DND-41 (cell line): ENCODE measurements around the gene ORC4.

Experiments
- ATAC-seq: fragments of 200-7000 bp; cut with Tn5 transposase; 3 replicates; pipeline ENCODE4 v1.9.1; 2021; ENCODE audit warnings: low read depth; ENCODE audit not compliant: insufficient read depth
- DNase-seq: peaks from one replicate; pipeline ENCODE4 v3.0.0-alpha.2; 2020
- H2AFZ ChIP-seq: 2 replicates; pipeline ENCODE4 v1.6.0; 2012; ENCODE audit warnings: low read depth, low read length
- H3K27ac ChIP-seq: 2 replicates; pipeline ENCODE4 v1.5.1; 2012; ENCODE audit warnings: low read length, inconsistent platforms
- H3K27me3 ChIP-seq: fragments of 200-600 bp; sonication (generic); 2 replicates; pipeline ENCODE4 v1.6.0; 2012; ENCODE audit warnings: low read length, mild to moderate bottlenecking, inconsistent platforms; ENCODE audit not compliant: insufficient read depth, poor library complexity
- H3K36me3 ChIP-seq: 2 replicates; pipeline ENCODE4 v1.5.1; 2012; ENCODE audit warnings: low read length, inconsistent platforms; ENCODE audit not compliant: insufficient read depth
- H3K4me1 ChIP-seq: 2 replicates; pipeline ENCODE4 v1.5.1; 2012; ENCODE audit warnings: mild to moderate bottlenecking, low read length; ENCODE audit not compliant: insufficient read depth
- H3K4me2 ChIP-seq: 2 replicates; pipeline ENCODE4 v1.6.0; 2012; ENCODE audit warnings: mild to moderate bottlenecking, moderate library complexity, low read length, inconsistent platforms; ENCODE audit not compliant: insufficient read depth
- H3K4me3 ChIP-seq, 2 experiments: fragments of 200-600 bp in 1 of 2; shearing (Covaris generic) in 1 of 2; 2 replicates each; pipeline ENCODE4 v1.5.1; 2012 to 2016; ENCODE audit warnings: inconsistent platforms in 2 of 2, low read length in 2 of 2, mild to moderate bottlenecking in 2 of 2, low read depth in 1 of 2, moderate library complexity in 1 of 2
- H3K79me2 ChIP-seq: 2 replicates; pipeline ENCODE4 v1.6.0; 2012; ENCODE audit warnings: low read length, inconsistent platforms; ENCODE audit not compliant: insufficient read depth
- H3K9ac ChIP-seq: 2 replicates; pipeline ENCODE4 v1.6.0; 2012; ENCODE audit warnings: low read depth, mild to moderate bottlenecking, inconsistent platforms, low read length, moderate library complexity
- H3K9me3 ChIP-seq: 2 replicates; pipeline ENCODE4 v1.5.1; 2012; ENCODE audit warnings: low read length, moderate library complexity, mild to moderate bottlenecking, inconsistent platforms; ENCODE audit not compliant: insufficient read depth, severe bottlenecking
- H4K20me1 ChIP-seq: 2 replicates; pipeline ENCODE4 v1.6.0; 2012; ENCODE audit warnings: low read length; ENCODE audit not compliant: insufficient read depth
- CTCF ChIP-seq: IDR thresholded peaks from 2 replicates; pipeline ENCODE4 v1.5.1; 2012; ENCODE audit warnings: borderline replicate concordance, low read length, moderate library complexity, mild to moderate bottlenecking; ENCODE audit not compliant: poor library complexity, severe bottlenecking; ENCODE audit errors: extremely low read depth
- EZH2 ChIP-seq: IDR thresholded peaks from 3 replicates; pipeline ENCODE4 v1.6.1; 2012; ENCODE audit warnings: borderline replicate concordance, low read depth, mild to moderate bottlenecking, moderate library complexity, low read length, inconsistent platforms; ENCODE audit not compliant: severe bottlenecking

ORC4 gene

GRCh38 chr2:147886136-147886535 lies 134.4 kb downstream of the ORC4 start:
- no peak for TF ChIP-seq CTCF
- TF ChIP-seq EZH2 = no peak
- no peak for DNase-seq
- no peak overlapping the region for H3K4me3 ChIP-seq
- no peak overlapping the region for H3K9ac ChIP-seq
- H3K9me3 ChIP-seq = no peaks in the 10 kb centered on the region
- H3K4me2 ChIP-seq = no peak overlapping the region
- no peaks in the 10 kb centered on the region for H4K20me1 ChIP-seq
- no peaks in the 10 kb centered on the region for H3K36me3 ChIP-seq
- no peaks in the 10 kb centered on the region for H3K27me3 ChIP-seq
- no peaks in the 10 kb centered on the region for H3K4me1 ChIP-seq
- H3K27ac ChIP-seq = no peak overlapping the region
- H3K79me2 ChIP-seq = no peaks in the 10 kb centered on the region
- ATAC-seq = no peak
- no peak overlapping the region for H2AFZ ChIP-seq

- 0 out of 2 replicates have a peak overlapping the region, but pooled peaks have one; percentile 4 for H2AFZ ChIP-seq
- H3K4me3 ChIP-seq = no peak overlapping the region
- ATAC-seq = peak; percentile 44; the same call in 1 of the 3 replicates
- H3K4me1 ChIP-seq = no peaks in the 10 kb centered on the region
- H3K4me2 ChIP-seq = no peak overlapping the region
- no peaks in the 10 kb centered on the region for H3K79me2 ChIP-seq
- no peak overlapping the region for H3K27ac ChIP-seq
- H3K27me3 ChIP-seq = no peaks in the 10 kb centered on the region
- TF ChIP-seq EZH2 = no peak
- no peak for TF ChIP-seq CTCF
- DNase-seq = no peak
- H3K36me3 ChIP-seq = no peaks in the 10 kb centered on the region
- H3K9ac ChIP-seq = no peak overlapping the region
- no peaks in the 10 kb centered on the region for H4K20me1 ChIP-seq
- H3K9me3 ChIP-seq = no peaks in the 10 kb centered on the region
Measured at GRCh38 chr2:147884830-147885229, 135.7 kb downstream of the ORC4 start.

GRCh38 chr2:147882631-147883030 lies 137.9 kb downstream of the ORC4 start:
- Histone ChIP-seq H2AFZ (no peak overlapping the region), H3K27me3 (no peaks in the 10 kb centered on the region), H3K4me1 (no peaks in the 10 kb centered on the region), H3K27ac (no peak overlapping the region), H3K4me2 (no peak overlapping the region), H3K36me3 (no peaks in the 10 kb centered on the region), H4K20me1 (no peaks in the 10 kb centered on the region), H3K4me3 (no peak overlapping the region), H3K79me2 (no peaks in the 10 kb centered on the region), H3K9me3 (no peaks in the 10 kb centered on the region), H3K9ac (no peak overlapping the region)
- TF ChIP-seq CTCF (no peak), EZH2 (no peak)
- no peak for ATAC-seq
- DNase-seq = no peak
